ENCODE data around the gene GDPD4.
"Not testable (repeated sequence)": the region's sequence is repeated elsewhere in the genome, so short reads cannot be mapped to it uniquely, and the experiment has no call there.

The GDPD4 gene

GRCh38 chr11:77318600-77318999 lies 17.1 kb upstream of the GDPD4 start:
- H3K9ac ChIP-seq (ENCODE audit: low read depth, low read length), result no peak overlapping the region
- no peak overlapping the region for H3K4me2 ChIP-seq (ENCODE audit: low read length)
- no peaks in the 10 kb centered on the region for H3K9me3 ChIP-seq (replicated peaks; ENCODE audit: low read length)
- no peaks in the 10 kb centered on the region for H3K27me3 ChIP-seq (ENCODE audit: control insufficient read depth, insufficient read depth, low read length)
- peaks cover 16% of the 10 kb centered on the region for H3K4me1 ChIP-seq (ENCODE audit: control insufficient read depth, insufficient read depth, low read length)
- no peaks in the 10 kb centered on the region for H3K36me3 ChIP-seq (ENCODE audit: insufficient read depth, low read length)
- H3K4me3 ChIP-seq (ENCODE audit: low read length), result no peak overlapping the region

GRCh38 chr11:77316733-77317342 lies 15.4 kb upstream of the GDPD4 start:
- Histone ChIP-seq H3K27me3 (ENCODE audit: control insufficient read depth, insufficient read depth, low read length) (no peaks in the 10 kb centered on the region), H3K9me3 (replicated peaks; ENCODE audit: low read length) (no peaks in the 10 kb centered on the region), H3K4me3 (ENCODE audit: low read length) (no peak overlapping the region), H3K36me3 (ENCODE audit: insufficient read depth, low read length) (no peaks in the 10 kb centered on the region), H3K9ac (ENCODE audit: low read depth, low read length) (no peak overlapping the region), H3K4me2 (ENCODE audit: low read length) (no peak overlapping the region), H3K4me1 (ENCODE audit: control insufficient read depth, insufficient read depth, low read length) (peaks cover 4% of the 10 kb centered on the region)

DNA sequence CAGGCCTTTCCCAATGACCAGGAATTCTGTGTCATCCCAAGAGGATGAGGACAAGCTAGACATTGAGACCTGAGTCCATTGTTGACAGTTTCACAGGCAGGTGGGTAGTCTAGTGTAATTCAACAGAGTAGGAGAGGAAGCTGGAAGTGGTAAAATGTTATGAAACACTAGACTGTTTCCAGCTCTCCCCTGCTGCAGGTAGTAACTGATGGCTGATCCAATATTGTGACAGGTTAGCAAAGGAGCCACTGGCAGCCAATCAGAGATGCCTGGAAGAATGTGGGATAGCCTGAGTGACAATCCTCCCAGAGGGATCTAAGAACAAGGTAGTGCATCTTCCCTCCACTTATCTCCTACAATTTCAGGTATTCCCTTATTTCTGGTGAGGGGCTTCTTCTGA lies 10.6 kb upstream of the GDPD4 start:
- Histone ChIP-seq H3K4me2 (ENCODE audit: low read length) (no peak overlapping the region), H3K27me3 (ENCODE audit: control insufficient read depth, insufficient read depth, low read length) (no peaks in the 10 kb centered on the region), H3K36me3 (ENCODE audit: insufficient read depth, low read length) (no peaks in the 10 kb centered on the region), H3K9me3 (replicated peaks; ENCODE audit: low read length) (no peaks in the 10 kb centered on the region), H3K4me1 (ENCODE audit: control insufficient read depth, insufficient read depth, low read length) (peaks cover 4% of the 10 kb centered on the region), H3K4me3 (ENCODE audit: low read length) (no peak overlapping the region), H3K9ac (ENCODE audit: low read depth, low read length) (no peak overlapping the region)

DNA sequence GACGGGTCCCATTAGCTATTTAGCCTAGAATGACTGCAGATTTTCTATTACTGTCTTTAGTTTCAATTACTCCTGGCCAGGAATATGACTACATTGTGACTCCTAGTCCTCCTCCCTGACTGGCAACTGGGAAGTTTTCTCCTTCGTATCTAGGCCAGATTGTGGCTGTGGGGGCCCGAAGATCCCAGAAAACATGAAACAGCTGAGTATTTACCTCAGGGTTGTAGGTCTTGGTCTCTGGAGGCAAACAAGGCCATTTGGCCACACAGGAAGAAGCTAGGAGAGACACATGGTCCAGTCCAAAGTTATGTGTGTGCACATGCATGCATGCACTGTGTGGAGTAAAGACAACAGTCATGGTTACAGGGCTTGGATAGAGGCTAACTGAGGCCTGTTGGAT lies 10.2 kb upstream of the GDPD4 start:
- Histone ChIP-seq H3K4me3 (ENCODE audit: low read length) (no peak overlapping the region), H3K4me1 (ENCODE audit: control insufficient read depth, insufficient read depth, low read length) (peaks cover 4% of the 10 kb centered on the region), H3K4me2 (ENCODE audit: low read length) (no peak overlapping the region), H3K9ac (ENCODE audit: low read depth, low read length) (no peak overlapping the region), H3K27me3 (ENCODE audit: control insufficient read depth, insufficient read depth, low read length) (no peaks in the 10 kb centered on the region), H3K36me3 (ENCODE audit: insufficient read depth, low read length) (no peaks in the 10 kb centered on the region), H3K9me3 (replicated peaks; ENCODE audit: low read length) (no peaks in the 10 kb centered on the region)

- Histone ChIP-seq H3K4me3 (ENCODE audit: low read length) (no peak overlapping the region), H3K9ac (ENCODE audit: low read depth, low read length) (no peak overlapping the region), H3K36me3 (ENCODE audit: insufficient read depth, low read length) (no peaks in the 10 kb centered on the region), H3K27me3 (ENCODE audit: control insufficient read depth, insufficient read depth, low read length) (no peaks in the 10 kb centered on the region), H3K4me2 (ENCODE audit: low read length) (no peak overlapping the region), H3K4me1 (ENCODE audit: control insufficient read depth, insufficient read depth, low read length) (peaks cover 4% of the 10 kb centered on the region), H3K9me3 (replicated peaks; ENCODE audit: low read length) (no peaks in the 10 kb centered on the region)
These were observed 9.2 kb upstream of the GDPD4 start for GRCh38 chr11:77310721-77311120.

GRCh38 chr11:77309401-77310085 lies 8.1 kb upstream of the GDPD4 start:
- no peaks in the 10 kb centered on the region for H3K9me3 ChIP-seq (replicated peaks; ENCODE audit: low read length)
- H3K27me3 ChIP-seq (ENCODE audit: control insufficient read depth, insufficient read depth, low read length), result no peaks in the 10 kb centered on the region
- no peak overlapping the region for H3K4me2 ChIP-seq (ENCODE audit: low read length)
- peaks cover 4% of the 10 kb centered on the region for H3K4me1 ChIP-seq (ENCODE audit: control insufficient read depth, insufficient read depth, low read length)
- H3K9ac ChIP-seq (ENCODE audit: low read depth, low read length), result no peak overlapping the region
- H3K4me3 ChIP-seq (ENCODE audit: low read length), result no peak overlapping the region
- no peaks in the 10 kb centered on the region for H3K36me3 ChIP-seq (ENCODE audit: insufficient read depth, low read length)

GRCh38 chr11:77308838-77309237 lies 7.4 kb upstream of the GDPD4 start:
- Histone ChIP-seq H3K9ac (ENCODE audit: low read depth, low read length) (no peak overlapping the region), H3K4me1 (ENCODE audit: control insufficient read depth, insufficient read depth, low read length) (peaks cover 4% of the 10 kb centered on the region), H3K4me3 (ENCODE audit: low read length) (no peak overlapping the region), H3K4me2 (ENCODE audit: low read length) (no peak overlapping the region), H3K27me3 (ENCODE audit: control insufficient read depth, insufficient read depth, low read length) (no peaks in the 10 kb centered on the region), H3K9me3 (replicated peaks; ENCODE audit: low read length) (no peaks in the 10 kb centered on the region), H3K36me3 (ENCODE audit: insufficient read depth, low read length) (no peaks in the 10 kb centered on the region)

DNA sequence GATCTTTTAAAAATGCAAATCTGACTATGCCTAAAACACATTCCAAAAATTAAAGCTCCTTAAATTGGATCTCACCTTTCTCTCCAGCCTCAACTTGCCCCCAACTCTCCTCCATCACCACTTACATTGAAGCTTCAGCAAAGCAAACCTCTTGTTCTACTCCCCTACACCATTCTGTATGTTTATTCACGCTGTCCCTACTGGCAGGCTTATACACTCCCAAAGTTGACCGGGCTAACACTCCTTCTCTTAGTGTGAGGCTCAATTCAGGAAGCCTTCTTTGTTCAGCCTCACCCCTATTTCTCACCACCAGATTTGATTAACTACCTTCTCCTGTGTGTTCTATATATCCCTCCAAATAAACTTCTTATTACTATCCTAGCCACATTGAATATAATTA lies 1.8 kb upstream of the GDPD4 start:
- Histone ChIP-seq H3K27me3 (ENCODE audit: control insufficient read depth, insufficient read depth, low read length) (no peaks in the 10 kb centered on the region), H3K4me1 (ENCODE audit: control insufficient read depth, insufficient read depth, low read length) (no peaks in the 10 kb centered on the region), H3K9me3 (replicated peaks; ENCODE audit: low read length) (no peaks in the 10 kb centered on the region), H3K4me2 (ENCODE audit: low read length) (no peak overlapping the region), H3K4me3 (ENCODE audit: low read length) (no peak overlapping the region), H3K9ac (ENCODE audit: low read depth, low read length) (no peak overlapping the region), H3K36me3 (ENCODE audit: insufficient read depth, low read length) (no peaks in the 10 kb centered on the region)

DNA sequence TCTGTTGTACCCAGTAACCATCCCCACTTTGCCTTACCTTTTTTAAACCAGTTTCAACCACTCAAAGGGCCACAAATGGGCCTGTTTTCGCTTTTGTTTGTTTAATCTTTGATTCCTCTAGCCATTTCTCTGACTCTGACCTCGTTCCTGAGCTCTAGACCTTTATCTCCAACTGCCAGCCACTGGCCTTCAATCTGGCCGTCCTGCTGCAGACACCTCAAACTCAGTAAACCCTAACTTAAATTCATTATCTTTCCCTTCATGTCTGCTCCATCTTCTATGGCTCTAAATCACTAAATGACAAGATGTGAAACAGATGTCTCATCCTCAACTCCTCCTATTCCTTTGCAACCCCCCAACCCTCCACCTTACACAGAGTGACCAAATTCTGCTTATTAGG lies 1.3 kb upstream of the GDPD4 start:
- Histone ChIP-seq H3K4me3 (ENCODE audit: low read length) (no peak overlapping the region), H3K9me3 (replicated peaks; ENCODE audit: low read length) (no peaks in the 10 kb centered on the region), H3K9ac (ENCODE audit: low read depth, low read length) (no peak overlapping the region), H3K4me1 (ENCODE audit: control insufficient read depth, insufficient read depth, low read length) (no peaks in the 10 kb centered on the region), H3K27me3 (ENCODE audit: control insufficient read depth, insufficient read depth, low read length) (no peaks in the 10 kb centered on the region), H3K36me3 (ENCODE audit: insufficient read depth, low read length) (no peaks in the 10 kb centered on the region), H3K4me2 (ENCODE audit: low read length) (no peak overlapping the region)

- Histone ChIP-seq H3K9me3 (replicated peaks; ENCODE audit: low read length) (no peaks in the 10 kb centered on the region), H3K36me3 (ENCODE audit: insufficient read depth, low read length) (no peaks in the 10 kb centered on the region), H3K4me3 (ENCODE audit: low read length) (no peak overlapping the region), H3K27me3 (ENCODE audit: control insufficient read depth, insufficient read depth, low read length) (no peaks in the 10 kb centered on the region), H3K4me2 (ENCODE audit: low read length) (no peak overlapping the region), H3K4me1 (ENCODE audit: control insufficient read depth, insufficient read depth, low read length) (no peaks in the 10 kb centered on the region), H3K9ac (ENCODE audit: low read depth, low read length) (no peak overlapping the region)
These were observed 791 bp downstream of the GDPD4 start for GRCh38 chr11:77300695-77301094.

DNA sequence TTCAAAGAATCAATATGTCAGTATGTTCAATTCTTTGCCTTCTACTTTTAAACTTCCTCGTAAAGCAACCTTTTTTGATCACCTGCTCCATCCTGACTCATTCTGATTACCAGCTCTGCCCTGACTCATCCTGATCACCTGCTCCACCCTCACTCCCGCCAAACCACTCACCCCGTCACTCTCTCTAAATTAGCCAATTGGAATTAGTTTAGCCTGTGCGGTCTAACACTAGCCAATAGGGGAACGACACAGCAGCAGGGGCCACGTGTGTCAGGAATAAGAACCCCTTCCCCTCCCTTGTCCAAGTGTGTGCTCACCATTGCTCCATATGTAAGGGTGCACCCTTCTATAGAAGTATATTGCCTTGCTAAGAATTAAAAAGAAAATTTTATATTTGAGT lies 1.5 kb downstream of the GDPD4 start:
- not testable (repeated sequence) for H3K9me3 ChIP-seq (replicated peaks; ENCODE audit: low read length); H3K27me3 ChIP-seq (ENCODE audit: control insufficient read depth, insufficient read depth, low read length); H3K9ac ChIP-seq (ENCODE audit: low read depth, low read length); H3K4me2 ChIP-seq (ENCODE audit: low read length); H3K4me1 ChIP-seq (ENCODE audit: control insufficient read depth, insufficient read depth, low read length); H3K36me3 ChIP-seq (ENCODE audit: insufficient read depth, low read length); H3K4me3 ChIP-seq (ENCODE audit: low read length)

DNA sequence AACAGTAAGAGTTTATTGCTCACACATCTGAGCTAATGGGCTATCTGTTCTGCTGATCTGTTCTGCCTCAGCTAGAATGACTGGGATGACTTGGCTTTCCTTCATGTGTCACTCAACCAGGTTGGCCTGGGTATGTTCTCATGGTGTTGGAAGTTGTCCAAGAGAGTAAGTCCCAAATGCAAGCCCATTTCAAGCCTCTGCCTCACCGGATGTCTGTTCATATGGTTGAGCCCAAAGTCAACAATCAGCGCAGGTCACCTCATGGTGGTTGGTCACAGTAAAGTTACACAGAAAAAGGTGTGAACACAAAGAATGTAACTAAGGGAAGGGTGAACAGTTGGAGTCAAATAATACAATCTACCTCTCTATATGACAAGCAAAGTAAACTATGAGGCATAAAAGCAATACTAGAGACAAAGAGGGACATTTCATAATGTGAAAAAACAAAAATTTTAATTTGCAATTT lies 1.9 kb downstream of the GDPD4 start:
- Histone ChIP-seq H3K36me3 (ENCODE audit: insufficient read depth, low read length) (no peaks in the 10 kb centered on the region), H3K9me3 (replicated peaks; ENCODE audit: low read length) (no peaks in the 10 kb centered on the region), H3K27me3 (ENCODE audit: control insufficient read depth, insufficient read depth, low read length) (no peaks in the 10 kb centered on the region), H3K4me1 (ENCODE audit: control insufficient read depth, insufficient read depth, low read length) (no peaks in the 10 kb centered on the region), H3K4me3 (ENCODE audit: low read length) (no peak overlapping the region), H3K9ac (ENCODE audit: low read depth, low read length) (no peak overlapping the region), H3K4me2 (ENCODE audit: low read length) (no peak overlapping the region)

Data from skeletal muscle satellite cell (primary cell).